ENCODE results near the gene KDM4B.

The KDM4B gene

DNA sequence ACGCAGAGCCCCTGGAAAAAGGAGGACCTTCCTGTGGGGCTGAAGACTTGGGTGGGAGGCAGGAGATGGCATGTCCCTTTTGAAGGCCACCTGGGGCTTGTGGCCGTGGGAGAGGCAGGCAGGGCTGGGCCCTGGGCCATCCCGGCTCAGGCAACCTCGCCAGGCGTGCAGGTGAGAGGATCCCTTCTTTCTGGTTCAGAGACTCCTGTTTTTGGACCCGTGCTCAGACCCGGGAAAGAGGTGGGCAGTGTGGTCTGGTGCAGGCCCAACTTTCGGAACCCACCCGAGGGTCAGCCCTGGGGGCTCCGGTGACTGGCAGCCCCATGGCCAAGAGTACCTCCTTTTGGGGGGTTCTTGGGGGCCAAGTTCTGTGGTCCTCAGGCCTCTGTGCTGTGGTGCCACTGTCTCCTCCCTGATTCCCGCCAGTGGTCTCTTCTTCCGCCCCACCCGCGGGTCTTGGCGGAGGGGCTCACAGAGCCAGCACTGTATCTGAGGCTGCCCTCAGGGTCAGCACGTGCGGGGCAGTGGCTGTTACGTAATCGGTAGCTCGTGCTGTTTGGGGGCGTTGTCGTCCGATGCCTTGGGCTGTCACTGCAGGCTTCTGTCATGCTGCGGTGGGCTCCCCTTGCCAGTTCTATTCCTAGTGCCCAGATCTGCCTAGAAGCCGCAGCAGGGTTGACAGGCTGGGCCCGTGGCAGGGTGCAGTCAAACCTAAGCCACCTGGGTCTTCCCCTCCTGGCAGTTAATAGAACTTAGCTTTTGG is 42.7 kb downstream of the KDM4B start:
- H3K4me3 ChIP-seq (ENCODE audit: low read depth, low read length): no peak overlapping the region
- in situ Hi-C loops (cut with HindIII; ENCODE audit: low sequenced_read_pairs): no loop called here
- no peak for DNase-seq (ENCODE audit: low read depth, low spot score)
- TF ChIP-seq, protein P1, sequence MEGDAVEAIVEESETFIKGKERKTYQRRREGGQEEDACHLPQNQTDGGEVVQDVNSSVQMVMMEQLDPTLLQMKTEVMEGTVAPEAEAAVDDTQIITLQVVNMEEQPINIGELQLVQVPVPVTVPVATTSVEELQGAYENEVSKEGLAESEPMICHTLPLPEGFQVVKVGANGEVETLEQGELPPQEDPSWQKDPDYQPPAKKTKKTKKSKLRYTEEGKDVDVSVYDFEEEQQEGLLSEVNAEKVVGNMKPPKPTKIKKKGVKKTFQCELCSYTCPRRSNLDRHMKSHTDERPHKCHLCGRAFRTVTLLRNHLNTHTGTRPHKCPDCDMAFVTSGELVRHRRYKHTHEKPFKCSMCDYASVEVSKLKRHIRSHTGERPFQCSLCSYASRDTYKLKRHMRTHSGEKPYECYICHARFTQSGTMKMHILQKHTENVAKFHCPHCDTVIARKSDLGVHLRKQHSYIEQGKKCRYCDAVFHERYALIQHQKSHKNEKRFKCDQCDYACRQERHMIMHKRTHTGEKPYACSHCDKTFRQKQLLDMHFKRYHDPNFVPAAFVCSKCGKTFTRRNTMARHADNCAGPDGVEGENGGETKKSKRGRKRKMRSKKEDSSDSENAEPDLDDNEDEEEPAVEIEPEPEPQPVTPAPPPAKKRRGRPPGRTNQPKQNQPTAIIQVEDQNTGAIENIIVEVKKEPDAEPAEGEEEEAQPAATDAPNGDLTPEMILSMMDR (IDR thresholded peaks at IDR 0.05; ENCODE audit: low read depth, low read length): no peak

DNA sequence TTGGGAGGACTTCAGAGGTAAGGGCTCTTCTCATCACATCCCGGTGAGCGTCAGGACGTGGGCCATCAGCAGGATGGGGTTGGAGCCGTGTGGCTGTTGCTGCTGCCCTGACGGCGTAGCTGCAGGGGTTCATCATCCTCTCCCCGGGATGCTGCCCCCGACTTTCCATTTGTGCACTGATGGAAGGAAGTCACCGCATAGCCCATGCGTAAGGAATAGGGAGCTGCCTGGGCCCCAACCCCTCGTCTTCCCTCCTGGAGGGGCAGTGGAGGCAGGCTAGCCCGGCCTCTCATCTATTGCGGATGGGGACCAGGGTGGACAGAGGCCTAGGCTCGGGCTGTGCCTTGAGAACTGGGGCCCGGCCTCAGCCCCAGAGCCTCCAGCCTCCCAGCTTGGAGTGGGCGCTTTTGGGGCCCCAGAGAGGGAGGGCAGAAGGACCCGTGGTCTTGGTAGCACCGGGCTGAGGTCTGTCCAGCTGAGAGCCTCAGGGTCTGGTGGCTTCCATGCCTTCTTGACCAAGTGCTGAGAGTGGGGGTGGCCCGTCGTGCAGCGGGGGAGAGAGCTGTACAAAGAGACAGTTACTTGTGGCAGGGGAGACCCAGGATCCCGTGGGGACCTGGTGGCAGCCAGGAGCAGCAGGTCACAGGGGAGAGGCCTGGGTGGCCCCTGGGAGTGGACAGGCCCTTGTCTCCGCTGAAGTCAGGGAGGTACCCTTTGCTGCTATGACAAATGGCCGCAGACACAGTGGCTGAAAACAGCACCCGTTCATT is 44.0 kb downstream of the KDM4B start:
- no peak for DNase-seq (ENCODE audit: low read depth, low spot score)
- TF ChIP-seq, protein P1 (IDR thresholded peaks at IDR 0.05; ENCODE audit: low read depth, low read length): no peak
- no peak overlapping the region for H3K4me3 ChIP-seq (ENCODE audit: low read depth, low read length)
- in situ Hi-C loops (cut with HindIII; ENCODE audit: low sequenced_read_pairs): no loop called here

DNA sequence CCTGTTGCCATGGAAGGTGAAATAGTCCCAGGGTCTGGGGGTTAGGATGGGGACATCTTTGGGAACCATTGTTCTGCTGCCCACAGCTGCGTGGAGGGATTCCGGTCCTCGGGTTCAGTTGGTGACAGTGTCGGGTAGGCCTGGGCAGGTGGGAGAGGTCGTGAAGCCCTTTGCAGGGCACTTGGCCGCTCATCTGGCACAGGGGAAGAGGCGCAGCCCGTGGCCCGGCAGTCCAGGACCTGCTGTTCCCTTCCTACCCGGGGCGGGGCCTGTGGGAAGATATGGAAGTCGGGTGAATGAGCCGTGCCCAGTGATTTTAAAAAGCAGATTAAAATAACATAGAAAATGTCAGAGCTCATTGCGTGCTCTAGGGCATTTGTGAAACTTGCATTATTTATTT is 44.8 kb downstream of the KDM4B start:
- no peak for DNase-seq (ENCODE audit: low read depth, low spot score)
- TF ChIP-seq, protein P1 (IDR thresholded peaks at IDR 0.05; ENCODE audit: low read depth, low read length): no peak
- no peak overlapping the region for H3K4me3 ChIP-seq (ENCODE audit: low read depth, low read length)
- in situ Hi-C loops (cut with HindIII; ENCODE audit: low sequenced_read_pairs): no loop called here

DNA sequence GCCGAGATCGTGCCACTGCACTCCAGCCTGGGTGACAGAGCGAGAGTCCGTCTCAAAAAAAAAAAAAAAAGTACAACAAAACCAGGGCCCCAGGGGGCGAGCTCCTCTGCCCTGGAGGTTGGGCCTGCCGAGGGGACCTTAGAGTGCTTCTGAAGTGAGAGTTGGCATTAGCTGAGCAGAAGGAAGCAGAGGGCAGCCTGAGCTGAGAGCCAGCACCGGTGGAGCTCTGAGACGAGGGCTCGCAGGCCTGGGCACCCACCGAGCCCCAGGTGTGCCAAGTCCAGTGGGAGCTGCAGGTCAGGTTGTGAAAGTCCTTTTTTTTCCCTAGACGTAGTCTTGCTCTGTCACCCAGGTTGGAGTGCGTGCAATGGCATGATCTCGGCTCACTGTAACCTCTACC is 46.0 kb downstream of the KDM4B start:
- no peak overlapping the region for H3K4me3 ChIP-seq (ENCODE audit: low read depth, low read length)
- no peak for DNase-seq (ENCODE audit: low read depth, low spot score)
- in situ Hi-C loops (cut with HindIII; ENCODE audit: low sequenced_read_pairs): no loop called here
- TF ChIP-seq, protein P1 (IDR thresholded peaks at IDR 0.05; ENCODE audit: low read depth, low read length): no peak

DNA sequence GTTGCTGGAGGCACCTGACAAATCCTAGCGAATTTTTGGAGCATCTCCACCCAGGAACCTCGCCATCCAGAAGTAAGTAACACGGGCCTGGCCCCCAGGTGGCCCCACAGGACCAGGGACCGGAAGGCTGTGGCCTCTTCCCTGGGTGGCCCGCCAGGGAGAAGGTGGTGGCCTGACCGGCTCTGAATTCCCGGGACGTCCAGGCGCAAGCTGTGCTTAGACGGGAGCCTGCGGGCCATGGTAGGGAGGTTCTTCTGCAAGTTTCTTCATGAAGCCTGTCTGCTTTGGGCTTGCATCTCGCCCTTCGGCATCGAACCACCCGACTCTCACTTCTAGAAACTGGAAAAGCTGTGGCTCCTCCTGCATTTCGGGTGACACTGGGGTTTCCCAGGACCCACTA is 47.4 kb downstream of the KDM4B start:
- H3K4me3 ChIP-seq (ENCODE audit: low read depth, low read length): no peak overlapping the region
- no peak for DNase-seq (ENCODE audit: low read depth, low spot score)
- in situ Hi-C loops (cut with HindIII; ENCODE audit: low sequenced_read_pairs): no loop called here
- TF ChIP-seq, protein P1 (IDR thresholded peaks at IDR 0.05; ENCODE audit: low read depth, low read length): no peak

DNA sequence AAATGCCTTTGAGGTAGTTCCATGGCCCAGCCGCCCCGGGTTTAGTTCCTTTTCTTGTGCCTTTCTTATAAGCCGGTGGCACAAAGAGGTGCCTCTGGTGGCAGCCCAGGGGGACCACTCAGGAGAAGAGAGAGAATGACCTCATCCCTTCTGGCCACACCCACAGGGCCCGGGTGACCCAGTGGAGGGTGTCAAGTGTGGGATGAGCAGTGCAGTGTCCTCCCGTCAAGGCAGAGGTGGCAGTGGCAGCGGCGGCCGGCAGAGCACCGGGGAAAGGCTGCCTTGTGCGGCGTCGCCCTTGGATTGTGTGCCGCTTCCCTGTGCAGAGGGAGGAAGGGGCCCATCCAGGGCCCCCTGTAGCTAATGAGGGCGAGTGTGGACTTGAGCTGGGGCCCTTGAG is 47.9 kb downstream of the KDM4B start:
- TF ChIP-seq, protein P1 (IDR thresholded peaks at IDR 0.05; ENCODE audit: low read depth, low read length): no peak
- in situ Hi-C loops (cut with HindIII; ENCODE audit: low sequenced_read_pairs): no loop called here
- DNase-seq (ENCODE audit: low read depth, low spot score): no peak
- no peak overlapping the region for H3K4me3 ChIP-seq (ENCODE audit: low read depth, low read length)
